ENCODE data around the gene CPT1B.
A peak's percentile ranks its signal among the peaks of the same experiment; 100 is the strongest.

Gene CPT1B

DNA sequence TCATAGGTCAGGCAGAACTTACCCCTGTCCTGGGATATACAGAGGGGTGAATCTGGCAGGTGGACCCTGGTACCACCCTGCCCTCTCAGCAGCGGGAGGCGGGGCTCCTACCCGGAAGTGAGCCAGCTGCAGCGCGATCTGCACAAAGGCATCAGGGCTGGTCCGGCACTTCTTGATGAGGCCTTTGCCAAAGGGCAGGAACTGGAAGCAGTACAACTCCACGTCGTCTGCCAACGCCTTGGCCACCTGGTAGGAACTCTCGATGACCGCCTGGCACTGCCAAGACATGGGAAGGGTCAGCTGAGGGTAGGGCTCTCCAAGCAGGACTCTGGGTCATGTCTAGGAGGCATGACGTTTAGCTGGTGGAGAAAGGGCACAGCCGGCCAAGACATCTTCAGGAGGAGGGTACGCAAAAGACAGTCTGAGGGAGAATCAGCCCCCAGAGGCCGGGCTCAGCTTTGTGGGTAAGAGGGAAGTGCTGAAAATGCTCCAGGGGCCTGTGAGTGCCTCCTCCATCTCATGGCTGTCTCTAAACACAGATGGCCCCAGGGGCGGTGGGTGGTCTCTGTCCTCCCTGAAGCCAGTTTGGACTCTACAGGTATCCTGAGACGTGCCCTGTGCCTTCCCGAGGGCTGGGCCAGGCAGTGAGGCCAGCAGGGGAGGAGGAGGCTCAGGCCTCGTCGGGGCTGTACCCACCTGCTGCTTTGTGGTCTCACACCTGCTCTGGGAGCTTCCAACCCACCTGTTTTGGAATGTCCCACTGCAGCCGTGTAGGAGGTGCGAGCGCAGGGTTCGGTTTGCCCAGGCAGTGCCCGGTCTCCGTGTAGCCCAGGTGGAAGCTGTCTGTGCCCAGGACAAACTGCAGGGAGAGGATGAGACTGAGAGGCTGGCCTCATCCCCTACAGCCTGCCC lies 6.7 kb downstream of the CPT1B start:
- Histone ChIP-seq H3K9ac (ENCODE audit: low read length) (no peak overlapping the region), H3K4me1 (ENCODE audit: control insufficient read depth, insufficient read depth, low read length) (peaks cover 22% of the 10 kb centered on the region), H3K36me3 (ENCODE audit: control insufficient read depth, insufficient read depth, low read length) (no peaks in the 10 kb centered on the region), H3K4me3 (ENCODE audit: low read length) (no peak overlapping the region), H3K9me3 (ENCODE audit: control insufficient read depth, low read length) (no peaks in the 10 kb centered on the region), H3K27me3 (ENCODE audit: control insufficient read depth, insufficient read depth, low read length) (no peaks in the 10 kb centered on the region)

DNA sequence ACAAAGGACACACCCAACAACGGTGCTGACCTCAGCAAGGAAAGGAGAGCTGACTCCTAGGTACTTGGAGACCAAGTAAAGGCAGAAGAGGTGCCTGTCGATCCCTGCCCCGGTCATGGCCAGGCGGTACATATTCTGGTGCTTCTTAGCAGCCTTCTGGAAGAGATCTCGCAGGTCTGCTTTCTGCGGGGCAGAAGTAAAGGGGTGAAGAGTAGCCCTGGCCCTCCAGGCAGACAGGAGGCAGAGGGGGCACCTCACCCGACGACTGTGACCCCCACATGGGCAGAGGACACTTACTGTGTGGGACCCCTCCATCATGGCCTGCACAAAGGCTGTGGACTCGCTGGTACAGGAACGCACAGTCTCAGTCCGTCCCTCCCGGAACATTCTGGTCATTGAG lies 7.4 kb downstream of the CPT1B start:
- Histone ChIP-seq H3K4me1 (ENCODE audit: control insufficient read depth, insufficient read depth, low read length) (peaks cover 22% of the 10 kb centered on the region), H3K27me3 (ENCODE audit: control insufficient read depth, insufficient read depth, low read length) (no peaks in the 10 kb centered on the region), H3K9ac (ENCODE audit: low read length) (no peak overlapping the region), H3K36me3 (ENCODE audit: control insufficient read depth, insufficient read depth, low read length) (no peaks in the 10 kb centered on the region), H3K9me3 (ENCODE audit: control insufficient read depth, low read length) (no peaks in the 10 kb centered on the region), H3K4me3 (ENCODE audit: low read length) (no peak overlapping the region)

- peaks cover 22% of the 10 kb centered on the region for H3K4me1 ChIP-seq (ENCODE audit: control insufficient read depth, insufficient read depth, low read length)
- no peaks in the 10 kb centered on the region for H3K36me3 ChIP-seq (ENCODE audit: control insufficient read depth, insufficient read depth, low read length)
- no peak overlapping the region for H3K9ac ChIP-seq (ENCODE audit: low read length)
- H3K9me3 ChIP-seq (ENCODE audit: control insufficient read depth, low read length) = no peaks in the 10 kb centered on the region
- no peak overlapping the region for H3K4me3 ChIP-seq (ENCODE audit: low read length)
- no peaks in the 10 kb centered on the region for H3K27me3 ChIP-seq (ENCODE audit: control insufficient read depth, insufficient read depth, low read length)
Observed at GRCh38 chr22:50569896-50570535, 8.2 kb downstream of the CPT1B start.

- Histone ChIP-seq H3K9ac (ENCODE audit: low read length) (no peak overlapping the region), H3K9me3 (ENCODE audit: control insufficient read depth, low read length) (no peaks in the 10 kb centered on the region), H3K4me1 (ENCODE audit: control insufficient read depth, insufficient read depth, low read length) (peaks cover 29% of the 10 kb centered on the region), H3K27me3 (ENCODE audit: control insufficient read depth, insufficient read depth, low read length) (no peaks in the 10 kb centered on the region), H3K4me3 (ENCODE audit: low read length) (no peak overlapping the region), H3K36me3 (ENCODE audit: control insufficient read depth, insufficient read depth, low read length) (no peaks in the 10 kb centered on the region)
Observed at GRCh38 chr22:50569041-50569459, 9.2 kb downstream of the CPT1B start.

- Histone ChIP-seq H3K4me1 (ENCODE audit: control insufficient read depth, insufficient read depth, low read length) (peaks cover 33% of the 10 kb centered on the region), H3K4me3 (ENCODE audit: low read length) (no peak overlapping the region), H3K9ac (ENCODE audit: low read length) (no peak overlapping the region), H3K36me3 (ENCODE audit: control insufficient read depth, insufficient read depth, low read length) (no peaks in the 10 kb centered on the region), H3K27me3 (ENCODE audit: control insufficient read depth, insufficient read depth, low read length) (no peaks in the 10 kb centered on the region), H3K9me3 (ENCODE audit: control insufficient read depth, low read length) (no peaks in the 10 kb centered on the region)
Observed at GRCh38 chr22:50568626-50569025, 9.6 kb downstream of the CPT1B start.

DNA sequence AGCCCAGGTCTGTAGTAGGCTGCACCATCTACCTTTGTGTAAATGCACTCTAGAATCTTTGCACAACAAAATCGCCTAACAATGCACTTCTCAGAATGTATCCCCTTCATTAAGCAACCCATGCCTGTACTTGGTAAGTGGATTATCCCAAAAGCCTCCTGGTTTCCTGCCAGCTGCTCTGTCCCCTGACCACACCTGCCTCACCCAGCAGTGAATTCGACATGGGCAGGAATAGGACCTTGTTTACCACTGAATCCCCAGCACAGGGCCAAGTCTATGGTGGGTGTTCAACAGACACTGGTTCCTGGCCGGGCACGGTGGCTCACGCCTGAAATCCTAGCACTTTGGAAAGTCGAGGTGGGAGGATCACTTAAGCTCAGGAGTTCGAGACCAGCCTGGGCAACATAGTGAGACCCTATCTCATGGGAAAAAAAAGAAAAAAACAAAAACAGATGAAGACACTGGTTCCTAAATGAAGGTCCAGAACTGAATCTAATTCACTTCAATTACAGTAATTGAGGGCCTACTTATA lies 10.4 kb downstream of the CPT1B start:
- no peaks in the 10 kb centered on the region for H3K9me3 ChIP-seq (ENCODE audit: control insufficient read depth, low read length)
- H3K27me3 ChIP-seq (ENCODE audit: control insufficient read depth, insufficient read depth, low read length) = no peaks in the 10 kb centered on the region
- H3K4me3 ChIP-seq (ENCODE audit: low read length) = no peak overlapping the region
- no peaks in the 10 kb centered on the region for H3K36me3 ChIP-seq (ENCODE audit: control insufficient read depth, insufficient read depth, low read length)
- H3K9ac ChIP-seq (ENCODE audit: low read length) = no peak overlapping the region
- peaks cover 39% of the 10 kb centered on the region for H3K4me1 ChIP-seq (ENCODE audit: control insufficient read depth, insufficient read depth, low read length)

GRCh38 chr22:50564289-50564688 lies 13.9 kb downstream of the CPT1B start:
- H3K4me1 ChIP-seq (ENCODE audit: control insufficient read depth, insufficient read depth, low read length) = peaks cover 33% of the 10 kb centered on the region
- H3K9ac ChIP-seq (ENCODE audit: low read length) = peak overlapping the region; percentile 19
- H3K9me3 ChIP-seq (ENCODE audit: control insufficient read depth, low read length) = no peaks in the 10 kb centered on the region
- no peaks in the 10 kb centered on the region for H3K36me3 ChIP-seq (ENCODE audit: control insufficient read depth, insufficient read depth, low read length)
- peaks cover 2% of the 10 kb centered on the region for H3K27me3 ChIP-seq (ENCODE audit: control insufficient read depth, insufficient read depth, low read length)
- H3K4me3 ChIP-seq (ENCODE audit: low read length) = no peak overlapping the region

DNA sequence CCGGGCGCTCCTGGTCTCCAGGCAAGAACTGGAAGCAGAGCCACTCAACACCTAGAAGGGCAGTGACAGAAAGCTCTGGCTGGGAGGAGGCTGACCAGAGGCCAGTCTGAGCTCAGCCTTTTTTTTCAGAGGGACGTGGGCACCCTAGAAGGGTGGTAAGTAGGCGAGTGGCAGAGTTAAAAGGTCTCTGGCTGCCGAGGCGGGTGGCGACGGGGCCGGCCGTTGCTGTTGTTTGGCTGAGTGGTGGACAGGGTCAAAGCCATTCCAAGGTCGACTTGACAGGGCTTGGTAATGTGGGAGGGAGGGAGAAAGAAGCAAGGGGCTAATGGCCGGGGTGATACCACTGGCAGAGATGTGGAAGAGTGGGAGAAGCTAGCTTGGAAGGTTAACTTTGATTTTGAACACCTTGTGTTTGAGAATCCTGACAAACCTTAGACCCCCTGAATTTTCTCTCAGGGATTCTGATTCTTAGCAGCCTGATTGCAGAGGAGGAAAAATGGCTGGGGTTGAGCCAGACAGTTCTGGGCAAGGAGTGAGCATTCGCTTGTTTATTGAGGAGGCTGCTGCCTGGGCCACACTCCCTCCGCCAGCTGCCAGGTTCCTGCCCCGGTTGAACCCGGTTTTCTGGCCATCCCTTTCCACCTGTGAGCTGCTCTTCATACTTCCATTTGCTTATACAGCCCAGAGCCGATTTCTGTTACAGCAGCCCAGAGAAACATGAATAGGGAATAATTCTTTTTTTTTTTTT lies 14.6 kb downstream of the CPT1B start:
- H3K4me1 ChIP-seq (ENCODE audit: control insufficient read depth, insufficient read depth, low read length) = peaks cover 26% of the 10 kb centered on the region
- no peaks in the 10 kb centered on the region for H3K36me3 ChIP-seq (ENCODE audit: control insufficient read depth, insufficient read depth, low read length)
- peak overlapping the region; percentile 90 for H3K4me3 ChIP-seq (ENCODE audit: low read length)
- H3K27me3 ChIP-seq (ENCODE audit: control insufficient read depth, insufficient read depth, low read length) = peaks cover 2% of the 10 kb centered on the region
- H3K9ac ChIP-seq (ENCODE audit: low read length) = peak overlapping the region; percentile 82
- H3K9me3 ChIP-seq (ENCODE audit: control insufficient read depth, low read length) = no peaks in the 10 kb centered on the region

GRCh38 chr22:50562523-50563412 lies 15.5 kb downstream of the CPT1B start, which contains the start of gene SYCE3:
TSS of gene SYCE3 (minus strand) at chr22:50562919. CDS start at chr22:50556405, 6,514 bp downstream.
- H3K36me3 ChIP-seq (ENCODE audit: control insufficient read depth, insufficient read depth, low read length) = no peaks in the 10 kb centered on the region
- H3K9ac ChIP-seq (ENCODE audit: low read length) = peak within 1 kb of the TSS; percentile 82
- no peaks in the 10 kb centered on the region for H3K9me3 ChIP-seq (ENCODE audit: control insufficient read depth, low read length)
- H3K4me3 ChIP-seq (ENCODE audit: low read length) = peak within 1 kb of the TSS; percentile 90
- peaks cover 2% of the 10 kb centered on the region for H3K27me3 ChIP-seq (ENCODE audit: control insufficient read depth, insufficient read depth, low read length)
- peaks cover 18% of the 10 kb centered on the region for H3K4me1 ChIP-seq (ENCODE audit: control insufficient read depth, insufficient read depth, low read length)

GRCh38 chr22:50561401-50562358 lies 16.5 kb downstream of the CPT1B start:
- H3K4me1 ChIP-seq (ENCODE audit: control insufficient read depth, insufficient read depth, low read length) = peaks cover 17% of the 10 kb centered on the region

More at GRCh38 chr22:50561401-50562358, 16.5 kb downstream of the CPT1B start:
- Histone ChIP-seq H3K9ac (ENCODE audit: low read length) (no peak overlapping the region), H3K9me3 (ENCODE audit: control insufficient read depth, low read length) (no peaks in the 10 kb centered on the region), H3K4me3 (ENCODE audit: low read length) (no peak overlapping the region), H3K27me3 (ENCODE audit: control insufficient read depth, insufficient read depth, low read length) (peaks cover 2% of the 10 kb centered on the region), H3K36me3 (ENCODE audit: control insufficient read depth, insufficient read depth, low read length) (no peaks in the 10 kb centered on the region)

All from mucosa of stomach (tissue), 1 donor.